Neural crest cell (in vitro differentiated cells): ENCODE results near the gene MTFR1L. TPM values are rescaled to one million over a fixed set of nuclear protein-coding genes. Genes with fewer than 3 reads are reported as not detected.

ENCODE experiments used
- DNase-seq: peaks from one replicate; pipeline ENCODE4 v3.0.0; 2021; ENCODE audit warnings: low read depth, mixed read lengths, low spot score
- H3K27ac Mint-ChIP-seq: one replicate; pipeline ENCODE4 v1.8.0; 2021; ENCODE audit warnings: mild to moderate bottlenecking, mixed read lengths; ENCODE audit not compliant: unreplicated experiment
- H3K27me3 Mint-ChIP-seq: 2 replicates; pipeline ENCODE4 v1.8.0; 2021; ENCODE audit warnings: low read depth, mild to moderate bottlenecking, mixed read lengths
- H3K36me3 Mint-ChIP-seq: 2 replicates; pipeline ENCODE4 v1.8.0; 2021; ENCODE audit warnings: low read depth, mild to moderate bottlenecking, mixed read lengths
- H3K4me1 Mint-ChIP-seq: 2 replicates; pipeline ENCODE4 v1.8.0; 2021; ENCODE audit warnings: mixed read lengths
- H3K4me3 Mint-ChIP-seq: one replicate; pipeline ENCODE4 v1.8.0; 2021; ENCODE audit warnings: mild to moderate bottlenecking, mixed read lengths
- H3K9me3 Mint-ChIP-seq: 2 replicates; pipeline ENCODE4 v1.8.0; 2021; ENCODE audit warnings: mixed read lengths
- CTCF ChIP-seq: fragments of 200-600 bp; sonication (generic); conservative IDR thresholded peaks from 2 replicates; pipeline ENCODE4 v1.5.0; 2021; ENCODE audit warnings: antibody characterized with exemption, mild to moderate bottlenecking
- total RNA-seq: library from RNA; stranded (reverse); gene quantifications from 2 replicates; pipeline ENCODE4 v1.2.1, GENCODE V29; 2021

MTFR1L gene
- total RNA-seq, 1 donor from 2014 or later = 68.6 TPM

GRCh38 chr1:25806418-25806817, 13.3 kb upstream of the MTFR1L start:
- H3K4me1 Mint-ChIP-seq = peaks cover 43% of the 10 kb centered on the region
- peaks cover 3% of the 10 kb centered on the region for H3K36me3 Mint-ChIP-seq
- DNase-seq = no peak
- no peak for TF ChIP-seq CTCF
- no peak overlapping the region for H3K27ac Mint-ChIP-seq
- no peak overlapping the region for H3K4me3 Mint-ChIP-seq
- no peaks in the 10 kb centered on the region for H3K9me3 Mint-ChIP-seq
- H3K27me3 Mint-ChIP-seq = no peaks in the 10 kb centered on the region

DNA sequence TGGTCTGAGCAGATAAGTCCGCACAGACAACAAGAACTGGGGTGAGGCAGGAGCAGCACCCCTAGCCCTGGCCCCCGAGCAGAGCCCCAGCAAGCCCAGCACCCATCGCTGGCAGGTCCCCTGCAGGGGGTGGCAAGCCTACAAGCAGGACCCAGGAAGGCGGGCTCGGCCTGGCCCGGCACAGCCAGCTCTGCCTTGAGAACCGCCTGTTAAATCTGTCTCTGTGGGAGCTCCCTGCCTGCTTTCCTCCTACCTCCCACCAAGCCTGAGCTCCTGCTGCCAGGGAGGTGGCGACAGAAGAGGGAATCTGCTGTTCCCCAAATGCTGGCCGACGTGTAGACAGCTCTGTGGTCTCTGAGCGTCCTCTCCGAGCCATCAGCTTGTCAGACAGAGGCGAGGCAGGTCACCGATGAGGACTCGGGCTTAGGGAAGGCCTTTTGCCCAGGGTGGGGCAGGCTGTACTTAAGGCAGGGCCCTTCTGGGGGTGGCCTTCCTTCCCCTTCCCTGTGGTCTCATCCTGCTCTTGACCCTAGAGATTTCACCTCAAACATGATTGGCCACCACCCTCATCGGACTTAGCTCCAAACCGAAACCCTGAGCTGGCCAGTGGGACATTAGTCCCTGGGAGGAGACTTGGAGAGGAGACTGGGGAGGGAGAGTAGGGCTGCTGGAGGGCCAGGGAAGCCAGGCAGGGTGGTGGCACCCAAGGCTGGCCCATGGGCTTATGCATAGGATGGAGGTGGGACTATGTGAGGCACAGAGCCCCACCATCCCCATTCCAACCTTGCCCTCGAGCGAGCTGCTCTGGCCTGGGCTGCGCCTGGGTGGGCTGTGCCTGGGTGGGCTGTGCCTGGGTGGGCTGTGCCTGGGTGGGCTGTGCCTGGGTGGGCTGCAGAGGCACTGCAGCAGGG, 12.0 kb upstream of the MTFR1L start:
- no peak for TF ChIP-seq CTCF
- DNase-seq = no peak
- peaks cover 3% of the 10 kb centered on the region for H3K36me3 Mint-ChIP-seq
- H3K4me1 Mint-ChIP-seq = peaks cover 35% of the 10 kb centered on the region
- no peaks in the 10 kb centered on the region for H3K9me3 Mint-ChIP-seq
- H3K27ac Mint-ChIP-seq = no peak overlapping the region
- no peaks in the 10 kb centered on the region for H3K27me3 Mint-ChIP-seq
- no peak overlapping the region for H3K4me3 Mint-ChIP-seq

GRCh38 chr1:25808481-25809244, 11.1 kb upstream of the MTFR1L start:
- Mint-ChIP-seq H3K36me3 (peaks cover 3% of the 10 kb centered on the region), H3K4me3 (no peak overlapping the region), H3K27ac (no peak overlapping the region), H3K4me1 (peaks cover 30% of the 10 kb centered on the region), H3K9me3 (no peaks in the 10 kb centered on the region), H3K27me3 (no peaks in the 10 kb centered on the region)
- no peak for DNase-seq
- TF ChIP-seq CTCF = no peak

- H3K4me1 Mint-ChIP-seq = peaks cover 24% of the 10 kb centered on the region
- H3K9me3 Mint-ChIP-seq = no peaks in the 10 kb centered on the region
- H3K27me3 Mint-ChIP-seq = no peaks in the 10 kb centered on the region
- TF ChIP-seq CTCF = no peak
- H3K27ac Mint-ChIP-seq = no peak overlapping the region
- H3K36me3 Mint-ChIP-seq = peaks cover 3% of the 10 kb centered on the region
- DNase-seq = no peak
- no peak overlapping the region for H3K4me3 Mint-ChIP-seq
These were observed 10.3 kb upstream of the MTFR1L start for GRCh38 chr1:25809283-25809926.

DNA sequence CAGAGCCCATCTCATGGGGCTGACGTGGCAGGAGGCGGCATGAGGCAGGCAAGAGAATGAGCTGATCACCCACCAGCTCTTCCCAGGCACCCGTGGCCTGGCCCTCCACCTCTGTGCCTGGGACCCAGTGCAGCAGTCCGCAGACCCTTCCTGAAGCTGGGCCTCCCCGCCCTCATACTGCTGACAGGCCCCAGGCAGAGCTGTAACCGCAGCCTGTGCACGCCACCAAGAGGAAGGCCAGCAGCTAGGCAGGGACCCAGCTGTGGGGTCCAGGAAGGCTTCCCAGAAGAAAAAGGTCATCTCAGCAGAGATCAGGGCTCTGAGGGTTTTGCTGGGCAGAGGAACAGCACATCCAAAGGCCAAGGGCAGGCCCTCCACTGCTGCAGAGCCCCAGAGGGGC, 9.8 kb upstream of the MTFR1L start:
- Mint-ChIP-seq H3K4me3 (no peak overlapping the region), H3K27me3 (no peaks in the 10 kb centered on the region), H3K27ac (no peak overlapping the region), H3K9me3 (no peaks in the 10 kb centered on the region), H3K36me3 (peaks cover 3% of the 10 kb centered on the region), H3K4me1 (peaks cover 19% of the 10 kb centered on the region)
- no peak for DNase-seq
- TF ChIP-seq CTCF = no peak
